NK-92 (cell line): Measurements from ENCODE around the gene UNC119B.

Source experiments
- DNase-seq: peaks from one replicate; lab custom pipeline; 2025; ENCODE audit not compliant: unreplicated experiment; lab: John Stamatoyannopoulos, UW

Gene UNC119B

DNA sequence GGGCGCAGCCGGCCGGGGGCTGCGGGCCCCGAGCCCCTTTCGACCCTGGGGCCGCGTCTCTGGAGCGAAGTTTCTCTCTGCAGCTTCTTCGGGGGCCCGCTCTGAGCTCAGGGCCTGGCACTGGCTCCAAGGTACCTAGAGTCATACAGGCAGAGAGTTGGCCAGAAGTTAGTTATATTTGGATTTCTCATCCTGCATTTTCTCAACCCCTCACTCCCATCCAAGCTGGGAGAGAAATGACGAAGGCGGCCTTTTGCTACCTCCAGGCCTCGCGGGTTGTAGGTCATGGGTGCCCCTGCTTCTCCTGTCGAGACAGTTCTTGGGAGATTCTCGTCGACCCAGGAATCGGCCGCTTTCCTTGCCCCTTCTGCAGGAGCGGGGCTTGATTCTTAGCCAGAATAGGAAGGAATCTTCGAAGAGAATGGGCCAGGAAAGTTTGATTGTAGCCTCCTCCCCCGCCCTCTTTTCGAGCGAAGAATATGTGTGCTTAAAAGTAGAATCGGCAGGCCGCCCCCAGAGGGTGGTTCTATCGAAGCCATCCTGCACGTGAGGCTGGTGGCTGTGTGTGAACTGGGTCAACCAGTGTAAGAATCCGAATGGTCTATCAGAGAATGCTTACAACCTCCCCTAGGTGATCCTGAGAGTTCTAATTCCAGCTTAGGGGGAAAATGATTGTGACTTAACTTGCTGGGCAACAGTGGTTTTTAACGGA is 22.5 kb upstream of the UNC119B start:
- DNase-seq, result no peak

- no peak for DNase-seq
Measured at GRCh38 chr12:120688527-120689071, 21.7 kb upstream of the UNC119B start.

DNA sequence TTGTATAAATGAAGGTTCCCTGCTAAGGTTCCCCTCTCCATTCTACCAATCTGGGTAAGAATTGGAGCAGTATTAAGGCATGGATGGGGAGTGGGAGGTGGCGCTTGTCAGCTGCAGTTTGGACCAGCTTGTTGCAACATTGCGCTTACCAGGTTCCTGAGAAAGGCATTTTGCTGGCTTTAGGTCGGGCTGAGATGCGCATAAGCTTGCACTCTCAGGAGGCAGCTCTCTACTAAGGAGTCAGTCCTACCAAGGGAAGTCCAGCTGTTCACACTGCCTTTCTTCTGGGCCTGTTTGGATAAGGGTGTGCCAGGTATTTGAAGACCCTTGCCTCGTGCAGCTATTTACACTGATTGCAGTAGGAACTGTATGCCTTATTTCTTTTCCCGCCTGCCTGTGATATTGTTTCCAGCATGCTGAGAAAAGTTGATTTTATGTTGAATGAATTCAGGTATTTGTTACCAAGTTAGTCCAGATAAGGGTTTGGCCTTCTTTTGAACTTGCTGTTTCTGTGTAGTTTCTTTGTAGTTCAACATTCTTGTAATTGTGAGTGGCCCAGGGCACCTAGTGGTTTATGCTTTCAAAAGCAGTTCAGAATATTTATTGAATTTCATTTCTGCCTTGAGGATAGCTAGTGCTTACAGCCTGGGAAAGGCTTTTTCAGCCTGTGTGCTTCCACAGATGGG is 20.7 kb upstream of the UNC119B start:
- DNase-seq, result no peak

DNA sequence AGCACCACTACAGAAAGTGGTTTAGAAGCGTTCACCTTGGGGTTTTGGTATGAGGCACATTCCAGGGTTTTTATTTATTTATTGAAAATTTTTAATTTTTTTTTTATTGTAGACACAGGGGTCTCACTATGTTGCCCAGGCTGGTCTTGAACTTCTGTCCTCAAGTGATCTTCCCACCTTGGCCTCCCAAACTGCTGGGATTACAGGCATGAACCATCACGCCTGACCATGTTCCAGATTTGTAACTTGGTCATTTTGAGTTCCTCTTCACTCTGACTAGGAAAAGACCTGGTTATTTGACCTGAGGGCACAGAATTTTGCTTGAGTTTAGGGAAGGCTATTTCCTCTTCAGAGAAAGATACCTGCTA is 20.2 kb upstream of the UNC119B start:
- DNase-seq, result no peak

GRCh38 chr12:120690978-120691377 is 19.3 kb upstream of the UNC119B start:
- no peak for DNase-seq

DNA sequence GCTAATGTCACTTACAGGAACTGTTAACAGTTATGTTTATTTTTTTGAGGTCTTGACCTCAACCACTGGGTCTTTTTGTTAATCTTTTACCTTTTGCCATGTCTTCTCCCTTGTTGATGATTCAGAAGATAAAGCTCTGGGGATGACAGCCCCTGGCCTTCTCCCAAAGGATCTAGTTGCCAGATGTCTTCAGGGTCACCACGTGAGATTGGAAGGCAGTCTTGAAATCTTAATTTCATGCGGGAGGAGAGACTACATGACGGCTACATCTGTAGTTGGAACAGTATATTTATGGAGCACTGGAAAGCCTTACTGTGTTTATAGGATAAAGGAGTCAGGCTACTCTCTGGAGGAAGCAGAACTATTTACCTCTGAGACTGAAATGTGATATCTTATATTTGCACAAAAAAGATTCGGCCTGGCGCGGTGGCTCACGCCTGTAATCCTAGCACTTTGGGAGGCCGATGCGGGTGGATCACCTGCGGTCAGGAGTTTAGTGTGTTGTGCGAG is 17.7 kb upstream of the UNC119B start:
- no peak for DNase-seq

DNA sequence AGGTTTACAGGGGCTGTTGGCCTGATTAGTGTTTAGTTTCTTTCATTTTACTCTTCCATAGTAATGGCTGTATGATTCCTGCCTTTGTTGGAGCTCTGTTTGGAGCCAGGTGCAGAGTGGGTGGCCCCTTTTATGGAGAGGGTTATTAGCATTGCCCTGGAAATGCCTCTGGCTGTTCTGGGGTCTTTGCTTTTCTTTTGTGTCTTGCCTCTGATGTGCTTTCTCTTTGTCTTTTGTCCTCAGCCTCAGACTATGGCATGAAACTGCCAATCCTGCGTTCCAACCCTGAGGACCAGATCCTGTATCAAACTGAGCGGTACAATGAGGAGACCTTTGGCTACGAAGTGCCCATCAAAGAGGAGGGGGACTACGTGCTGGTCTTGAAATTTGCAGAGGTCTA is 16.4 kb upstream of the UNC119B start:
- no peak for DNase-seq

- no peak for DNase-seq
Measured at GRCh38 chr12:120696626-120697025, 13.6 kb upstream of the UNC119B start.

DNA sequence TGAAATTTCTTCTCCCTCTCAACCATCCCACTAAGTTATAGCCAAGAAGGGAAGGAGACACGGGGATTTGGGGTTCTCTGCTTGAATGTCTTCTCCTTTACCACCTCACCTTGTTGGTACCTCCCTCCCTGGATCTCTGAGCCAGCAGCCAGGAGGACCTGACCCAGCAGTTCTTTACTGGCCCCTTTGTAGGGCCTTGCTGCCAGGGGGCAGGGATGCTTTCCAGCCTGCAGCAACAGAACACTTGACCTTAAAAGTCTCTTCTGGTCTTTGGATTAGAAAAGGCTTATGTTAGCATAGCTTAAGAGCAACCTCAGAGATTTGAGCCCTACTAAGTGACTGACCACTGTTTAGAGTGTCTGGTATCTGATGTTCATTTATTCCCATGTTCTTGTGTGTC is 12.9 kb upstream of the UNC119B start:
- DNase-seq, result no peak

DNA sequence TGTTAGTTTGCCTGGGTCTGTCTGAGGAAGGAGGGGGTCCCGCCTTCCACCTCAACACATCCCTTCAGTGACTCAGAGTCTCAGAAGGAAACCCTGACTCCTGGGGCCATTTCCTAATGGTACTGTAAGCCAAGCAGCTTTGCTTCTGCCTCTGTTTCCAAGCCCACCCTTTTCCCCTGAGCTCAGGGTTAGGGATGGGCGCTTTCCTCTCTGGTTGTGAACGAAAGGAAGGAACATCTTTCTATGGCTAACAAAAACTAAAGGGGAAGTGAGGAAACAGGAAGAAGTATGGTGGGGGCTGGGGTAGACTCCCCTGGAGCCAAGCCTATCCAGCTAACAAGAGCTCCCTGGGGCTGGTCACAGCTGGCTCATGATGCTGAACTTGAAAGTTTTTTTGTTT is 11.6 kb upstream of the UNC119B start:
- no peak for DNase-seq

DNA sequence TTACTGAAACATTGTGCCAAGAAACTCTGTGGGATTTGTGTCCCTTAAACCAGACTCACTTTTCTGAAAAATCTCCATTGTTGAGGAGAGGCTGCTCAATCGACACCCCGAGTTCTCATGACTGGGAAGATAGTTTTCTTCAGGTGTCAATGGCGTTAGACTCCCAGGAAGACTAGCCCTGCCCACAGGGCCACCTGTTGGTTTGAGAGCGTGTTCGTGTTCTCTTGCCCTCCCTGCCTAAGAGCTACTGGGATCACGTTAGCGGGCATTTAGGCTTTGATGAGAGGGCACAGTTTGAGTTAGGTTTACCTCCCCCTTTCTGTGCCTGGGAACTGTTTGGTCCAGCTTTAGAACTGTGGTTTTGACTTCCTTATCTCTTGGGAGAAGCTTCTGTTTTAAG is 10.7 kb upstream of the UNC119B start:
- DNase-seq, result no peak

GRCh38 chr12:120700886-120701285 is 9.4 kb upstream of the UNC119B start:
- DNase-seq, result no peak

- no peak for DNase-seq
Measured at GRCh38 chr12:120702637-120703036, 7.6 kb upstream of the UNC119B start.

DNA sequence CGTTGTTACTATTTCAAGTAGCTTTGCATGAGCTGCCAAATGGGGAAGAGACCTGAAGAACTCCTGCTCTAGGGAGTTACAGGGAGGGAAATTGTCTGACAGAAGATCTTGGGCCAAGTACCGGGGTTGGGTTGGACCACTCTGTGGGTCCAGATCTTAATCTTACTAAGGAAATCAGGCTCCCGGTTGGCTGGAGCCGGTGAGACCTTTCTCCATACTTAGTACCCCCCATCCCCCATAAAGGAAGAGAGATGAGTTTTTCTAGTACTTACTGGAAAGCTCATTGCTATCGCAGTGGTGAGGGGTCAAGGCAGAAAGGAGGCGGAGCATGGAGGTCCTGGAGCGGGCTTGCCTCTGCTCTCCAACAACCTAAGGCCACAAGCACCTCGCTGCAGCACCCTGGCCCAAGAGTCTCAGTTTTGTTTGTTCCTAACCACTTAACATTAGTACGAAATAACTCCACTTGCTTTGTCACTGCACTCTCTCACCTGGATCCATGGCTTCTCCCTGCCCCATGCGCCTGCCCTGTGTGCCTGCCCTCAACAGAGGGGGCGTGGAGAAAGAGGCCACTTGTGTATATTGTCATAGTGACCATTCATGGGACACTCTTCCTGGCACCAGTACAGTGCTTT is 6.8 kb upstream of the UNC119B start:
- DNase-seq, result no peak

DNA sequence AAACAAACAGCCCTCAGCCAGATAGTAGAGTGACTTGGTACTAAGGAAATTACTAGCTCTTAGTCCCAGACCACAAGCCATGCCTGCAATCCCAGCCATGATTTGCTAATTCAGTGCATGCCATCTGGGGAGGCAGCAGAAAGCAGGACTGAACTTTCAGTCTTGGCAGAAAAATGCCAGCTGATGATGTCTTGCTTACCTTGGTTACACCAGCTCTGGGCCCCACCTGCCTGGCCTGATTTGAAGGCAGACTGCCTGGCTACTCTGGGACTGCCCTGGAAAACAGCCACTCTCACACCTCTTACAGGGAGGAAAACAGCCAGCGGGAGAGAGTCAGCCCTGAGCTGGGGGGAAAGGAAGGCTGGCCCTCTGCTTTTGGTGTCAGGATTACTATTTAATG is 4.6 kb upstream of the UNC119B start:
- no peak for DNase-seq

DNA sequence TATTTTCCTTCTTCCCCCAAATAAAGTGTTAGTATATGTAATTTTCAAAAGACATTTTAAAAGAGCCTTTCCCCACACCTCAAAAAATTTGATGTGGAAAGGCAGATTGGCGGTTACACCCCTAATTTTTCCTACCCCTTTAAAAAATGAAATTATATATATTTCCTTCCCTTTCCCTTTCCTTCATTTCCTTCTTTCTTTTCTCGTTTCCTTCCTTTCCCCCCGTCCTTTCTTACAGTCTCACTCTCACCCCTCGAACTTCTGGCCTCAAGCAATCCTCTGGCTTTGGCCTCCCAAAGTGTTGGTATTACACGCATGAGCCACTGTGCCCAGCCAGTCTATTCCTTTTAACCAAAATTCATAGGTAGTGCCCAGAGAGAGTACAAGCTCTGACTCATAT is 4.2 kb upstream of the UNC119B start:
- no peak for DNase-seq

DNA sequence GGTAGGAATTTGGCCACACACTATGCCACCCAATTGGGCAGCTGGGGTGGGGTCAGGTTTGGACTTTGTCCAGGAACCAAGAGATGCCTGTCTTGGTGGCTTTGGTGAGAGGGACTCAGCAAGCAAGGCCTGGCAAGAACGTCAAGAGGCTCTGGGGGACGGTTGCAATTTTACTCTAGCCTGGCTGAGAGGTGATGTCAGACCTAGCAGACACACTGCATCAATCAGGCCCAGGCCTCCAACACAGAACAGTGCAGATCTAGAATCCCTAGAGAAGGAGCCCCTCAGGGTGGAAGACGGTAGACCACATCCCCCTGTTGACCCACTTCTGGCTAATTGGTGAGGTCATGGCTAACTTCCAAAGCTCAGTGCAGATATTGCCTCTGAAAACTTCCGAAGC is 1.6 kb upstream of the UNC119B start:
- no peak for DNase-seq

DNA sequence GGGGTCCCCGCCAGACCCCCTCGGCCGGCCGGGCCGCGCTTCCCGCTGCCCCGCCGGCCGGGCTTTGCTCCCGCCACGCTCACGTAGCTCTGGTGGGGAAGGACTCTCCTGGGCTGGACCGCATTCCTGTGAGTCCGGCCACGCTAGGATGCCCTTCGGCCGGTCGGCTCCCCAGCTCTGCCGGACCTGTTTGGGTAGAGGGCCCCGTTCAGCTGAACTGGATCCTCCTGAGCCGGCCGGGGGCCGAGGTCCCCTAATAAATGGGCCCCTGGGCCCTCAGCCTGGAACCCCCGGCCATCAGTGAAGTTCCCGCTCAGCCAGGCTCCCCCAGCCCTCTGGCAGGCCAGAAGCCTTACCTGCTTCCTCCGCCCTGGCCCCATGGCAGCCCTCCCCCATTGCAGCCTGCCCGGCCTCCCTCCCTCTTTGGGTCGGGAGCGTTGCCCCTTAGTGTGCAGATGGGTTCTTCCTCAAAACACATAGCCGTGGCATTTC is 593 bp downstream of the UNC119B start:
- DNase-seq, result no peak

DNA sequence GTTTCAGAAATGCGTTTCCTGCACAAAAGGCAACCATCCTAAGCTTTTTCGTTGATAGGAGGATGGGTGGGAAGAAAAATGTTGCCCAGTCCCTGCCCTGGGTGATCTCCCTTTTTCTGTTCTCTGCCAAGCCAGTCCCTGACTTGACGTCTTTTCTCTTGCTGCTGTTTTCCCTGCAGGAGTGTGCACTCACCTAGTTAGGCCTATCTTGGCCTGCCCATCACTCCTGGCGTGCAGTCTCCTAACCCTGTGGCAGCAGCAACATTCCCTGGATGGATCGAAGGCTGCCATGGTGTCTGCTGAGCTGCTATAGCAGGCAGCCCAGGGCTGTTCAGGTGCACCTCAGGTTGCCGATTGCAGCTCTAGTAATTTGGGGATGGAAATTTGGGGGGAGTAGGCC is 1.2 kb downstream of the UNC119B start:
- no peak for DNase-seq

- DNase-seq, result no peak
Measured at GRCh38 chr12:120712610-120713009, 2.4 kb downstream of the UNC119B start.

GRCh38 chr12:120713861-120714482 is 3.7 kb downstream of the UNC119B start:
- no peak for DNase-seq
